ENCODE data around the gene MCTP1.

MCTP1 gene

GRCh38 chr5:95284572-95285408, at the start of gene MCTP1:
TSS of gene MCTP1 (minus strand) at chr5:95285094.
- no peak for DNase-seq (ENCODE audit: low read depth in 2 of 2)

GRCh38 chr5:95332158-95332557, 47.3 kb upstream of the MCTP1 start:
- DNase-seq (ENCODE audit: low read depth in 2 of 2) = no peak

GRCh38 chr5:95331358-95331757, 46.5 kb upstream of the MCTP1 start:
- DNase-seq (ENCODE audit: low read depth in 2 of 2) = no peak

GRCh38 chr5:95327211-95327610, 42.3 kb upstream of the MCTP1 start:
- no peak for DNase-seq (ENCODE audit: low read depth in 2 of 2)

- DNase-seq (ENCODE audit: low read depth in 2 of 2) = no peak
Observed at GRCh38 chr5:95317687-95318086, 32.8 kb upstream of the MCTP1 start.

GRCh38 chr5:95317085-95317484, 32.2 kb upstream of the MCTP1 start:
- DNase-seq (ENCODE audit: low read depth in 2 of 2) = no peak

- DNase-seq (ENCODE audit: low read depth in 2 of 2) = no peak
Observed at GRCh38 chr5:95304711-95305110, 19.8 kb upstream of the MCTP1 start.

GRCh38 chr5:95298651-95299050, 13.8 kb upstream of the MCTP1 start:
- no peak for DNase-seq (ENCODE audit: low read depth in 2 of 2)

GRCh38 chr5:95296291-95296690, 11.4 kb upstream of the MCTP1 start:
- DNase-seq (ENCODE audit: low read depth in 2 of 2) = no peak

- no peak for DNase-seq (ENCODE audit: low read depth in 2 of 2)
Observed at GRCh38 chr5:95285409-95285755, 488 bp upstream of the MCTP1 start.

- no peak for DNase-seq (ENCODE audit: low read depth in 2 of 2)
Observed at GRCh38 chr5:95283761-95284571, 928 bp downstream of the MCTP1 start.

GRCh38 chr5:95283022-95283615, 1.8 kb downstream of the MCTP1 start:
- no peak for DNase-seq (ENCODE audit: low read depth in 2 of 2)

GRCh38 chr5:95281226-95281625, 3.7 kb downstream of the MCTP1 start:
- no peak for DNase-seq (ENCODE audit: low read depth in 2 of 2)

- DNase-seq (ENCODE audit: low read depth in 2 of 2) = no peak
Observed at GRCh38 chr5:95280401-95281095, 4.3 kb downstream of the MCTP1 start.

GRCh38 chr5:95274011-95274410, 10.9 kb downstream of the MCTP1 start:
- DNase-seq (ENCODE audit: low read depth in 2 of 2) = no peak

- DNase-seq (ENCODE audit: low read depth in 2 of 2) = no peak
Observed at GRCh38 chr5:95272316-95272929, 12.5 kb downstream of the MCTP1 start.

- no peak for DNase-seq (ENCODE audit: low read depth in 2 of 2)
Observed at GRCh38 chr5:95262933-95263660, 21.8 kb downstream of the MCTP1 start.

GRCh38 chr5:95261437-95262175, 23.3 kb downstream of the MCTP1 start:
- no peak for DNase-seq (ENCODE audit: low read depth in 2 of 2)

- no peak for DNase-seq (ENCODE audit: low read depth in 2 of 2)
Observed at GRCh38 chr5:95256991-95257390, 27.9 kb downstream of the MCTP1 start.

- DNase-seq (ENCODE audit: low read depth in 2 of 2) = no peak
Observed at GRCh38 chr5:95256446-95256845, 28.4 kb downstream of the MCTP1 start.
